GM12872 (cell line): ENCODE results near the gene CFAP119.

Experiments
- TF ChIP-seq, protein P1 (sequence below): IDR thresholded peaks from 3 replicates; pipeline ENCODE4 v1.5.1; 2011; ENCODE audit warnings: low read depth, mild to moderate bottlenecking, low read length, moderate library complexity; ENCODE audit not compliant: insufficient read depth

The CFAP119 gene

DNA sequence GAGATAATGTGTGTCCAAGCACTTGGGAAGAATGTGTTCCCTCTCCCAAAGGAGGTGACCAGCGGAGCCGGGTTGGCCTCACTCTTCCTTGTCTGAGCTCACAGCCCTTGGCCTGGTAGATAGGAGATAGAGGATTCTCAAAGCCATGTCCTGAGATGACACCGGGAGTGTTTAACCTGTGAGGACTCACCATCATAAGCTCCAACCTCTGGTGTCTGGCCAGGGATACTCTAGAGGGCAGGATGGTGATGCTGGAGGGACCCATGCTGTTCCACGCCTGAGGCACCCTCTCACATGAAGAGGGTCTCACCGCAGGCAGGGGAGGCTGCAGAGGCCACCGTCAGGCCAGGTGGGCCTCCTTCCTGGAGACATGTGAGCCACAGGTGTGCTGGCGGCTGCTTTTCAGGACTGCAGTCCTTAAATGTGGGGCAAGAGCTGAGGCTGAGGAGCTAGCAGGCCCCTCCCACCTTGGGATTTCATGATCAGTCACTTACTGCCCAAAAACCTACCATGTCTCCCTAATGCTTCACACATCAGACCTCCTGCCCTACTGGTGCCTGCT is 31.7 kb upstream of the CFAP119 start:
- TF ChIP-seq, protein P1, sequence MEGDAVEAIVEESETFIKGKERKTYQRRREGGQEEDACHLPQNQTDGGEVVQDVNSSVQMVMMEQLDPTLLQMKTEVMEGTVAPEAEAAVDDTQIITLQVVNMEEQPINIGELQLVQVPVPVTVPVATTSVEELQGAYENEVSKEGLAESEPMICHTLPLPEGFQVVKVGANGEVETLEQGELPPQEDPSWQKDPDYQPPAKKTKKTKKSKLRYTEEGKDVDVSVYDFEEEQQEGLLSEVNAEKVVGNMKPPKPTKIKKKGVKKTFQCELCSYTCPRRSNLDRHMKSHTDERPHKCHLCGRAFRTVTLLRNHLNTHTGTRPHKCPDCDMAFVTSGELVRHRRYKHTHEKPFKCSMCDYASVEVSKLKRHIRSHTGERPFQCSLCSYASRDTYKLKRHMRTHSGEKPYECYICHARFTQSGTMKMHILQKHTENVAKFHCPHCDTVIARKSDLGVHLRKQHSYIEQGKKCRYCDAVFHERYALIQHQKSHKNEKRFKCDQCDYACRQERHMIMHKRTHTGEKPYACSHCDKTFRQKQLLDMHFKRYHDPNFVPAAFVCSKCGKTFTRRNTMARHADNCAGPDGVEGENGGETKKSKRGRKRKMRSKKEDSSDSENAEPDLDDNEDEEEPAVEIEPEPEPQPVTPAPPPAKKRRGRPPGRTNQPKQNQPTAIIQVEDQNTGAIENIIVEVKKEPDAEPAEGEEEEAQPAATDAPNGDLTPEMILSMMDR = no peak

DNA sequence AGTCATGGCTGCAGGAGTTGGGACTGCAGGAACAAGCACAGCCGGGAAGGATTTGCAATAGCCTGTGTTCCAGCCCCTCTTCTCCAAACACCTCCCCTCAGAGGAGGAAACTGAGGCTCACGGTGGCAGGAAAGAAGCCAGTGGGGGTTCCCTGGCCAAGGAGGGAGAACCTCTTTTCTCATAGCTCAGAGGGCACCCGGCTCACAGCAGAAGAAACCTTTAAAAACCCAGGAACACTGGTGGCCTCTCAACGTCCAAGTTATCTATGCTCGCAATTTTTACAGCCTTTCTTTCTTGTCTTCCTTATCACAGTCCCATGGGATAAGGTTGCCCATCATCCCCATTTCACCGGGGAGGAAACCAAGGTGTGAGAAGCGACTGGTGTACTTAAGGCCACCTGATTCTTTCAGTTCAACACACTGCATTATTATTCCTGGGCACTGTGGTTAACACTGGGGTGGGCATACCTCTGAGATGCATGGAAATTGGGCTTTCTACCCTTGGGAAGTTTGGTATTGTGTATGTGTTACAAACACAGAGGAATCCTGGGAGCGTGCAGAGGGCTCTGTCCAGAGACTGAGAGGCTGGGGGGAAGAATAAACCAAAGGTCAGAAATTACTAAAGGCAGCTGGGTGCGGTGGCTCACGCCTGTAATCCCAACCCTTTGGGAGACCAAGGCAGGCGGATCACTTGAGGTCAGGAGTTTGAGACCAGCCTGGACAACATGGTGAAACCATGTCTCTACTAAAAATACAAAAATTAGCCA is 25.9 kb upstream of the CFAP119 start:
- TF ChIP-seq, protein P1 = no peak

DNA sequence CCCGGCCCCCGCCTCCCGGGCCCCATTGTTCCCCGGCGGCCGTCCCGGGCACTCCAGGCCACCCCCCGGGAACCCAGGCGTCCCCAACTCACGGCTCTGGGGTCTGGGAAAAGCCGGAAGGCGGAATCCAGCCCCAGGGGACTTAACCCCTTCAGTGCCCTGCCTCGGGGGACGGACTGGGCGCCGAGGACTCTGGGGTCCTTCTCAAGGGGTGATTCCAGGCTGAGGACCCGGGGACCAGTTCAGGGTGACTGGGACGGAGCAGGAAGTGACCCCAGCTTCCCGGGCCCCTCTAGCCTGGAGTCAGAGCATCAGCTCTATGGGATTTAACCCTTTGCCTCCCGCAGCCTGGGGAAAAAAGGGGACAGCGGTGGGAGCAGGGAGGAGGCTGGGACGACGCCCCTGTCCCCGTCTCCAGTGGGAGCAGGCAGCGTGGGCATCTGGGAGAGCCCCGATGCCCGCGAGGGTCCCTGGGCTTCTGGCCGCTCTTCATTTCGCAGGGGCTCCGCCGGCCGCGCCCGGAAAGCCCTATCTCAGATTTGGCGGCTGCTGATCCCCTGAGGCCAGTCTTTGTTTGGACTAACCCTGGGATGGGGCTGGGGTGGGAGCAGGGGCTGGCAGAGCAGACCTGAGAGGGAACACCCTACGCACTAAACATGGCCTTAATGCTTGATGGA is 25.2 kb upstream of the CFAP119 start, which contains the start of gene ZNF629:
Gene ZNF629 (minus strand): TSS at position 270 of the 677 bp plus-strand sequence. CDS start 2,723 bp downstream, outside the sequence.
- TF ChIP-seq, protein P1 = no peak

DNA sequence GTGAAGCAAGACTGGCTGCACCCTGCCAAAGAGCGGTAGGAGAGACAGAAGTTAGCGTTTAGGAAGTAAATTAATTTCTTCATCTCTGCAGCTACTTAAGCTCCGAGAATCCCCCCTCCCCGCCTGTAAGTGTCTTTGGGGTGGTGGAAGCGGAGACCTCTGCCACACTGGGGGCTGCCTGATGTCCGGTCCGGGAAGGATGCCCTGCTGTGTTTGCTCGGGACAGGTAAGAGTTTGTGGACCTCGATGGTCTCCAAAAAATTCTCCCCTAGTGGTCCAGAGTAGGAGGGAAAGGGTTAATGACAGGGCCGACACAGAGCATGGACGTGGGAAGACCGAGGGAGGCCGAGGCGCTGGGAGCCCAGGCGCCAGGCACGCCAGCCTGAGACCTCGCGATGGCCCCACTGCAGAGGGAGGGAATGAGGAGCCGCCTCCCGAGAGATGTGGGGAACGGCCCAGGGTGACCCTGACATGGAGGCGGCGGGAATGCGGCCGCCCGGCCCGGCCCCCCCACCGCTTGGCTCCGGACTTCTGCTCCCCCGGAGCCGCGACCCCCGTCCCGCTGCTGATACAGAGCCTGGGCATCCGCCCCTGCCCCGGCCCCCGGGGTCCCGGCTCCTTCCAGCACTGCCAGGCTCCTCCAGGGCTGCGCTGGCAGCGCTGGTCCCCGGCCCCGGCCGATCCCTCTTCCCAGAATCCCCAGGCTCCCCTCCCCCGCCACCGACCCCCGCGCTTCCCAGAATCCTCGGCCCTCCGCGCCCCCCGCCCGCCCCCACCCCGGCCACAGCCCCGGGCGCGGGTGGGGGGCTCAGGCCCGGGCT is 24.5 kb upstream of the CFAP119 start:
- TF ChIP-seq, protein P1 = no peak

DNA sequence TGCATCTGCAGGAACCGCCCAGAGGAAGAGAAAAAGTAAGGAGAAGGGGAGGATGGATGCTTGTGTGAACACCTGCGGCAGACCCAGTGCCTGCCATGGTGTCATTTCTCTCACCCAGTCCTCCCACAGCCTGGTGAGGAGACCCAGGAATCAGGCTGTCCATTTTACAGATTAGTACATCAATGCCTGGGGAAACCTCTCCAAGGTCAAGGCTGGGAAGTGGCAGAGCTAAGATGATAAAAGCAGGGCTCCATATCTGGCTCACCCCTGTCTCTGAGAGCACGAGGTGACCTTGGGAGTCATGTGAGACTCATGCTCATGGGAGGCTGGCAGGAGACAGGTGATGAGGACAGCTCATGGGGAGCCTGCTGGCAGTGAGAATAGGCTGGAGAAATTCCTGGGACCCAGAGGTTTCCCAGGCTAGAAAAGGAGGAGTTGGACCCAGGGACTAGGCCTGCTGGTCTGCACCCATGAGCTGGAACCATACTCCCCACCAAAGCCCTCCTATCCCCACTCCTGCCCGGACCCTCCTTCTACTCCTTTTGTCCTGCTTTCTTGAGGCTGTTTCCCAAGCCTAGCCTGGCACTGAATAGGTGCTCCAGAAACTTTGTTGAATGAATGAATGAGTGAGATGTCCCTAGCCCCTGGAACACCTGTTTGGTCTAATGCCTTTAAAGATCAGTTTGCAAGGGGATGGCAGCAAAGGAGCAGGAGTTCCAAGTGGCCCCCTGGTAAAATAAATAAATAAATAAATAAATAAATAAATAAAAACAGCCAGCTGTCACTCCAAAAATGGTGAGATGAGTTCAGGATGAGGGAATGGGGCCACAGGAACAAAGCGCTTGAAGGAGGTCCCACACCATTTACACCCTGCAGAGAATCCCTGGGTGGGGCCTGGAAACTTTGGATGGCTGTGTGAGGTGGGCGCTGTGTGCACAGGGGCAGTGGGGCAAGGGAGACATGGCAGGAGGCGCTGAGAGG is 23.6 kb upstream of the CFAP119 start:
- TF ChIP-seq, protein P1 = no peak

DNA sequence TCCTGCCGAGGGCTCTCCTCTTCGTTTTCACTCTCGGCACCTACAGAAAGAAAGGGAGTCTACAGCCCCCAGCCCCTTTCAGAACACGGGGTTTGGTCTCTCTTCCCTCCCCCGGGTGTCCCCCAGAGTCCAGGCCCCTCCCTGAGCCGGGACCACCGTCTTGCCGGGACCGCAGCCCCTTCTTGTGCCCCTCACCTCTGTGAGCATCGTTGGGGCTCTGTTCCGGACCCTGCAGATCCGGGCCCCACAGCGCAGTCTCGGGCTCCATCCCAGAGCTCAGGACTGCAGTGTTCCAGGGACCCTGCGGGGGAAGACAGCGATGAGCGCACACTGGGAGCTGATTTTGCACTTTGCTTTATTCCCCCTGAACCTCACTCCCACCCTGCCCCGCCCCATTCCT is 22.4 kb upstream of the CFAP119 start:
- TF ChIP-seq, protein P1 = no peak
